GM19395 (cell line): ENCODE measurements around the gene FITM1.

ENCODE experiments used
- ATAC-seq: cut with Tn5 transposase; IDR thresholded peaks from one replicate; pipeline ENCODE4 v1.9.1; 2021; ENCODE audit warnings: mild to moderate bottlenecking, moderate library complexity; ENCODE audit not compliant: unreplicated experiment

The FITM1 gene

GRCh38 chr14:24138396-24139271 lies 8.2 kb downstream of the FITM1 start:
- no peak for ATAC-seq

- ATAC-seq = no peak
Measured at GRCh38 chr14:24139272-24139934, 8.9 kb downstream of the FITM1 start.

- peak; percentile 85 for ATAC-seq
Measured at GRCh38 chr14:24141097-24141880, 10.8 kb downstream of the FITM1 start, which contains the start of gene EMC9. TSS of gene EMC9 (minus strand) at chr14:24141591. CDS start at chr14:24141304, 287 bp downstream.

- no peak for ATAC-seq
Measured at GRCh38 chr14:24143511-24143910, 13.1 kb downstream of the FITM1 start.

- no peak for ATAC-seq
Measured at GRCh38 chr14:24144451-24144850, 14.0 kb downstream of the FITM1 start.

- no peak for ATAC-seq
Measured at GRCh38 chr14:24145219-24145618, 14.8 kb downstream of the FITM1 start.

- no peak for ATAC-seq
Measured at GRCh38 chr14:24145690-24146452, 15.4 kb downstream of the FITM1 start.

- ATAC-seq = peak; percentile 59
Measured at GRCh38 chr14:24146453-24146977, 16.1 kb downstream of the FITM1 start, which contains the start of gene PSME2. TSS of gene PSME2 (minus strand) at chr14:24146610. CDS start at chr14:24146581, 29 bp downstream.

- peak; percentile 85 for ATAC-seq
Measured at GRCh38 chr14:24146978-24147760, 16.7 kb downstream of the FITM1 start, which contains the start of gene RNF31. TSS of gene RNF31 (plus strand) at chr14:24147498. CDS start at chr14:24147699, 201 bp downstream.

GRCh38 chr14:24147761-24148428 lies 17.4 kb downstream of the FITM1 start:
- no peak for ATAC-seq

GRCh38 chr14:24149302-24149969 lies 19.0 kb downstream of the FITM1 start:
- ATAC-seq = no peak

- no peak for ATAC-seq
Measured at GRCh38 chr14:24150061-24150460, 19.6 kb downstream of the FITM1 start.

GRCh38 chr14:24150567-24150966 lies 20.1 kb downstream of the FITM1 start:
- no peak for ATAC-seq

- ATAC-seq = no peak
Measured at GRCh38 chr14:24150993-24151392, 20.5 kb downstream of the FITM1 start.

GRCh38 chr14:24151404-24152080 lies 21.1 kb downstream of the FITM1 start:
- ATAC-seq = no peak

GRCh38 chr14:24155100-24155499 lies 24.6 kb downstream of the FITM1 start:
- no peak for ATAC-seq

- ATAC-seq = no peak
Measured at GRCh38 chr14:24156840-24157239, 26.4 kb downstream of the FITM1 start.

- no peak for ATAC-seq
Measured at GRCh38 chr14:24157331-24157730, 26.9 kb downstream of the FITM1 start.
